GM21723 (cell line): Measurements from ENCODE around the gene PRH2.

Source experiments
- ATAC-seq: cut with Tn5 transposase; IDR thresholded peaks from one replicate; pipeline ENCODE4 v1.9.1; 2021; ENCODE audit warnings: mild to moderate bottlenecking, moderate library complexity; ENCODE audit not compliant: unreplicated experiment

PRH2 gene

GRCh38 chr12:10928746-10929286 is at the start of gene PRH2:
Gene PRH2, plus strand, starts transcription at chr12:10929236. Its CDS starts 38 bp downstream, at chr12:10929274.
- ATAC-seq = no peak

- no peak for ATAC-seq
Observed at GRCh38 chr12:10884086-10884725, 44.8 kb upstream of the PRH2 start, which contains the start of gene PRH1. Gene PRH1, minus strand, starts transcription at chr12:10884255. Its CDS starts 38 bp downstream, at chr12:10884217.

GRCh38 chr12:10889226-10889625 is 39.8 kb upstream of the PRH2 start:
- ATAC-seq = no peak

GRCh38 chr12:10891937-10892336 is 37.1 kb upstream of the PRH2 start:
- ATAC-seq = no peak

- ATAC-seq = no peak
Observed at GRCh38 chr12:10896854-10897253, 32.2 kb upstream of the PRH2 start.

GRCh38 chr12:10900530-10900929 is 28.5 kb upstream of the PRH2 start:
- no peak for ATAC-seq

GRCh38 chr12:10900972-10901371 is 28.1 kb upstream of the PRH2 start:
- no peak for ATAC-seq

- ATAC-seq = no peak
Observed at GRCh38 chr12:10901427-10901826, 27.6 kb upstream of the PRH2 start.

GRCh38 chr12:10904686-10905085 is 24.4 kb upstream of the PRH2 start:
- no peak for ATAC-seq

GRCh38 chr12:10909462-10909861 is 19.6 kb upstream of the PRH2 start, which contains the start of gene TAS2R13:
Gene TAS2R13, minus strand, starts transcription at chr12:10909562. Its CDS starts 264 bp downstream, at chr12:10909298.
- no peak for ATAC-seq

GRCh38 chr12:10910380-10910779 is 18.7 kb upstream of the PRH2 start:
- no peak for ATAC-seq

GRCh38 chr12:10919809-10920208 is 9.2 kb upstream of the PRH2 start:
- ATAC-seq = no peak

- ATAC-seq = no peak
Observed at GRCh38 chr12:10926269-10926668, 2.8 kb upstream of the PRH2 start.

- ATAC-seq = no peak
Observed at GRCh38 chr12:10936506-10936905, 7.5 kb downstream of the PRH2 start.

GRCh38 chr12:10939163-10939562 is 10.1 kb downstream of the PRH2 start, which contains the start of gene TAS2R14:
Gene TAS2R14, minus strand, starts transcription at chr12:10939263. Its CDS starts 56 bp downstream, at chr12:10939207.
- ATAC-seq = no peak

- ATAC-seq = no peak
Observed at GRCh38 chr12:10940389-10940788, 11.4 kb downstream of the PRH2 start.

GRCh38 chr12:10941369-10941768 is 12.3 kb downstream of the PRH2 start:
- no peak for ATAC-seq

GRCh38 chr12:10941916-10942607 is 13.0 kb downstream of the PRH2 start:
- no peak for ATAC-seq

- no peak for ATAC-seq
Observed at GRCh38 chr12:10943167-10943566, 14.1 kb downstream of the PRH2 start.

- no peak for ATAC-seq
Observed at GRCh38 chr12:10952645-10953044, 23.6 kb downstream of the PRH2 start.

- no peak for ATAC-seq
Observed at GRCh38 chr12:10956085-10956484, 27.0 kb downstream of the PRH2 start.

- ATAC-seq = no peak
Observed at GRCh38 chr12:10957741-10958140, 28.7 kb downstream of the PRH2 start.
